ENCODE results near the gene UBALD2.
"Not testable (repeated sequence)": the region's sequence is repeated elsewhere in the genome, so short reads cannot be mapped to it uniquely, and the experiment has no call there.

Gene UBALD2

DNA sequence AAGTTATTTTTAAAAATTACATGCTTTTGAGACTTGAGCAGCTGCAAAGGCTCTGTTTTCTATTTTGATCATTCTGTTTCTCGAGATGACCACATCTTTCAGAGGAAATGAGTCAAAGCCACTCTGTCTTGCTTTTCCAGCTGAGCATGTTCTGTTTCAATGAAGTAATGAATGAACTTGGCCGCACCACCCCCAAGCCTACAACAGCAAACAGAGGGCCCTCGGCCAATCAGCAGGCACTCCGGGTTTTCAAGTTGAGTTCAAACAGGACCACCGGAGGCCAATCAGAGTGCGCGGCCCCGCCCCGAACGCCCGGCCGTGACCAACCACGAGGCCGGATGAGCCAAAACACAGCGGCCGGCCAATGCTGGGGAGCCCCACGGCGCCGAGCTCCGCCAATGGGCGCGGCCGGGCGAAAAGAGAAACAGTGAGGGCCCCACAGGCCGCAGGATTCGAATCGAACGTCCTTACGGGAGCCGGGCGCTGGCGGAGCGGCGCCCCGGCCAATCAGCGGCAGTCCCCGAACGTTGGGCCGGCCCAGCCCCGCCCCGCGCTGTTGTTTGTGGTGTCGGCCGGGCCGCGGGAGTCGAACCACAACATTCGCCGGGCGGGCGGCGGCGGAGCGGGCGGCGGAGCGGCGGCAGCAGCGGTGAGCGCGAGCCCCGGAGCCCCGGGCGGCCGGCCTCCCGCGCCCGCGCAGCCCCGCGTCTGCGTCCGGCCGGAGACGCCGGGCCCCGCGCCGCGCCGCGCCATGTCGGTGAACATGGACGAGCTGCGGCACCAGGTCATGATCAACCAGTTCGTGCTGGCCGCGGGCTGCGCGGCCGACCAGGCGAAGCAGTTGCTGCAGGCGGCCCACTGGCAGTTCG, at the start of gene UBALD2:
TSS of gene UBALD2 (plus strand) at position 594 of the 869 bp plus-strand sequence. CDS start at position 752, 158 bp downstream.
- peak; percentile 94 for DNase-seq

DNA sequence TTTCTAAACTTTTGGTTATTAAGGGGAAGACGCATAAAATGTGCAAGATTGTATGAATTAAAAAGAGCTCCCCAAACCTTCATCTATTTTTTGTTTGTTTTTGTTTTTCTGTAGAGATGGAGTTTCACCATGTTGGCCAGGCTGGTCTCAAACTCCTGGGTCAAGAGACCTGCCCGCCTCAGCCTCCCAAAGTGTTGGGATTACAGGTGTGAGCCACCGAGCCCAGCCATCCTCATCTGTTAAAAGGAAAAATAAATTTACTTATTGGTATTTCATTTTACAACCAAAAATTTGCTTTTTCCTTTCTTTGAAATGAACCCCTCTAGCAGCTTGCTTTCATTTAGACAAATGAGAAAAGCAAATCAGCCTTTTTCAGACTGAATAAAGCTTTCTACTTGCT, 48.1 kb upstream of the UBALD2 start:
- DNase-seq = no peak

DNA sequence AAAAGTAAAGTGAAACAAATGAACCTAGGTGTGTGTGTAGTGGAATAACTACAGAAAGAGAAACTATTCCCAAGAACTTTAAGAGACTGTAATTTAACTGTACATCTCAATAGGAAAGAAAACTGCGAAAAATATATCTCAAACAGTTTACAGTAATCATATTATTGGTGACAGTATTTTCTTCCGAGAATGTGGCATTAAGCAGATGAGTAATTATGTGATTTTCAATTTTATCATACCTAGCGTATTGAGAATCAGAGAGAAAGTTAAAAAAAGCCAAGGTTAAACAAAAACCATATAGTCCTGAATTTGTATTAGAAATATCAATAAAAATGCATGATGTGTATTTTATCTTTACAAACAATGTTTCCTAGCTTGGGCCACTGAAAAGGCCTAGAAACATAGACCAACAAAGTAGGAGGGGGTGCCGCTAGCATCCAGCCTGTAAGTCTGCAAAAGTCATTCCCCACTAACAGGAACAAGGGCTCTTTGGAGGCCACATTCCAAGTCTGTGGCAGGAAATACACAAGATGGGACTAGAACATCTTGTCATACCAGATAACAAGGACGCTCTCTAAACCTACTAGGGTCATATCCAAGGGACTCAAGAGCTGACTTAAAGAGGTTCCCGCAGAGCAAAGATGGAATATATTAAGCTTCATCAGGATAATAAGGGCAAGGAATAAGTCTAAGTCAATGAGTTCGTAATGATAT, 45.3 kb upstream of the UBALD2 start:
- no peak for DNase-seq

- DNase-seq = no peak
Observed at GRCh38 chr17:76223802-76224201, 41.3 kb upstream of the UBALD2 start.

- not testable (repeated sequence) for DNase-seq
Observed at GRCh38 chr17:76225373-76226086, 39.6 kb upstream of the UBALD2 start.

- DNase-seq = not testable (repeated sequence)
Observed at GRCh38 chr17:76226749-76227148, 38.4 kb upstream of the UBALD2 start.

DNA sequence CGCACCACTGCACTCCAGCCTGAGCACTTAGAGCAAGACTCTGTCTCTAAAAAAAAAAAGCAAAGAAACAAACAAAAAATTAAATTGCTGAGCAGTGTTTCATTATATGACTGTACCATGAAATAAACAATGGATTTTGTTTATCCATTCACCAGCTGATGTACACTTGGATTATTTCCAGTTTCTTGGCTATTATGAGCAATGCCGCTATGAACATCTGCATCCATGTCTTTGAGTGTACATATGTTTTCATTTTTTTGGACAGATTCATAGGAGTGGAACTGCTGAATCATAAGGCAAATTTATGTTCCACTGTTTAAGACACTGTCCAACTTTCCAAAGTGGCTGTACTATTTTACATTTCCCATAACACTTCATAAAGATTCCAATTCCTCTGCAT, 32.8 kb upstream of the UBALD2 start:
- no peak for DNase-seq

GRCh38 chr17:76233588-76234353, 31.4 kb upstream of the UBALD2 start:
- DNase-seq = no peak

DNA sequence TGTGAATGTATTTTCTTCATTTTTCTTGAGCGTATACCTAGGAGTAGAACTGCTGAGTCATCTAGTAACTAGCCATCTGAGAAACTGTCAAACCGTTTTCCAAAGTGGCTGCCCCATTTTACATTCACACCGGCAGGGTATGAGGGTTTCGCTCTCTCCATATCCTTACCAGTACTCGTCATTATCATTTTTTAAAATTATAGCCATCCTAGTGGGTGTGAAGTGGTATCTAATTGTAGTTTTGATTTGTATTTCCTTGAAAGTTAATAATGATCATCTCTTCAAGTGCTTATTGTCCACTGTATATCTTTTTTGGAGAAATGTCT, 30.8 kb upstream of the UBALD2 start:
- no peak for DNase-seq

DNA sequence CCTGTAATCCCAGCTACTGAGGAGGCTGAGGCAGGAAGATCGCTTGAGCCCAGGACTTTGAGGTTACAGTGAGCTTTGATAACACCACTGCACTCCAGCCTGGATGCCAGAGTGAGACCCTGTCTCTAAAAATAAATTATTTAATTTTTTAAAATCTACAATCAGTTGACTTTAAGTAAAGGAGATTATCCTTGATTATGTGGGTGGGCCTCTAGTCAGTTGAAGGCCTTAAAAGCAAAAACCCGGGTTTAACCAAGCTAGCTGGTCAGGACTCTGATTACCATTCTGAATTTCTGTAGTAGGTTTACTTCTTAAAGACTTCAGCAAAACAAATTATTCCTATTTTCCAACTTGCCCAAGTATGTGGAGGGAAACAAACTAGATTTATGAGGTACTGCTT, 29.3 kb upstream of the UBALD2 start:
- DNase-seq = no peak

DNA sequence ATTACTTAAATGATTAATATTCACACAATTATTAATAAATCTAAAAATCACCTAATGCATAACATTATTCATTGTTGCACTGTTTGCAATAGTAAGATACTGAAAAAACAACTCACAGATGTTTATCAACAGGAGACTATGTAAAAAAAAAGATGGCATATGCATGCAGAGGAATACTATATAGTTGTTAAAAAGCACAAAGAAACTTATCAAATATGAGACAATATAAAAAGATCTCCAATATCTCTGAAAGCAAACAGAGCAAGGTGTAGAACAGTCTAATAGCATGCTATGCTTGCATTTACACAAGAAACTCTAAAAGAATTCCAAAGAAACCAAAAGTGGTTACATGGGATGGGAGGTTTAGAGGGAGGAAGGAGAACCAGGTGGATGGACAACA, 28.5 kb upstream of the UBALD2 start:
- no peak for DNase-seq

DNA sequence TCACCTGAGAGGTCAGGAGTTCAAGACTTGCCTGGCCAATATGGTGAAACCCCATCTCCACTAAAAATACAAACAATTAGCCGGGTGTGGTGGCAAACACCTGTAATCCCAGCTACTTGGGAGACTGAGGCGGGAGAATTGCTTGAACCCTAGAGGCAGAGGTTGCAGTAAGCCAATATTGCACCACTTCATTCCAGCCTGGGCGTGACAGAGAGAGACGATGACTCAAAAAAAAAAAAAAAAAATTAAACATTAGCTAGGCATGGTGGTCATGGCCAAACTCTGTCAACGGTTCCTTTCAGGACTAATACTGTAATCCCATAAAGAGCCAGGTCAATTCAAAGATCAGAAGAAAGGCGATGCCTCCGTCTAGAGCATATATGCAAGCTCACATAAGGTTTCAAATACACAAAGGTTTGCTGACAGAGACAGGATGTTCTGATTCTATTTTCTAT, 27.3 kb upstream of the UBALD2 start:
- no peak for DNase-seq

GRCh38 chr17:76238847-76239537, 26.2 kb upstream of the UBALD2 start:
- DNase-seq = no peak

- no peak for DNase-seq
Observed at GRCh38 chr17:76239538-76240274, 25.4 kb upstream of the UBALD2 start.

GRCh38 chr17:76240461-76241203, 24.5 kb upstream of the UBALD2 start, which contains the start of gene RNF157:
Gene RNF157, minus strand, starts transcription at chr17:76240493. Its CDS starts 253 bp downstream, at chr17:76240240.
- no peak for DNase-seq

DNA sequence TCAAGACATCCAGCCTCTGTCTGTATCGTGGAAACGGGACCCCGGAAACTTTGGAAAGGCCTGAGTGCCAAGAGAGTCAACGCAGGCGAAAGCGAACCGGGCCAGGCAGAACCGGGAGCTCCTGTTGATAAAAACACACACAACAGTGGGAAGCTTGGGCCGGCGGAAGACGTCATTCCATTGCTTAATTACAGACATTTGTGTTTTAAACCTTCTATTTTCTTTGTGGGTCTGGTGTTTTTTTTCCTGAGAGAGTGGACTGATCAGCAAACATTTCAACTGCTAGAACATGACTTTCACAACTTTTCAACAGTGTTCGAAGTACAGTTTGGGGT, 24.0 kb upstream of the UBALD2 start:
- DNase-seq = no peak

DNA sequence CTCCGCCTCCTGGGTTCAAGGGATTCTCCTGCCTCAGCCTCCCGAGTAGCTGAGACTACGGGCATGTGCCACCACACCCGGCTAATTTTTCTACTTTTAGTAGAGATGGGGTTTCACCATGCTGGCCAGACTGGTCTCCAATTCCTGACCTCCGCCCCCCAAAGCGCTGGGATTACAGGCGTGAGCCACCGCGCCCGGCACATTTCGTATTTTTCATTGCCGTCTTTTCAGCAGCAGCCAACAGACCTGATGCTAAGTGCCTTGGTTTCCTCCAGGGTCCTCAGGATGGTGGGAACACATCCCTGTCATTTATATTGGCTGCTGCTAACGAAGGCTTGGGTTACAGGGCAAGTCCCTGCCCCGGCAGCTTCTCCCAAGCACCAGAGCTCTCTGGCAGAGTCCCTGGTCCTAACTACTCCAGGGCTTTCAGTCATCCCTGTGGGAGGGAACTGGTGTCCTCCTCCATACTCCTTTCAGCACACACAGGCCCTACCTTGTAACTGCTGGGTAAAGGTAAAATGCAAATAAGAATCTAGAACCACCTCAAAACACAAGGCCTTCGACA, 23.4 kb upstream of the UBALD2 start:
- DNase-seq = no peak

GRCh38 chr17:76243826-76244679, 21.1 kb upstream of the UBALD2 start:
- no peak for DNase-seq

DNA sequence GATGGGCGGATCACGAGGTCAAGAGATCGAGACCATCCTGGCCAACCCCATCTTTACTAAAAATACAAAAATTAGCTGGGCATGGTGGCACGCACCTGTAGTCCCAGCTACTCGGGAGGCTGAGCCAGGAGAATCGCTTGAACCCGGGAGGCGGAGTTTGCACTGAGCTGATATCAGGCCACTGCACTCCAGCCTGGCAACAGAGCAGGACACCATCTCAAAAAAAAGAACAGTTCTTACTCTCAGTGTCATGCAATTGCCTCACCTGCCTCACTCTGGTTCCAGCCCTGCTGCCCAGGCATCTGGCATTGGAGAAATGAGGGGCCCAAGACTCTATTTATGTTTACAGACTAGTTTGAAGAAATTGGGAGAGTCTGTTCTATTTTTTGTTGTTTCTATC, 20.4 kb upstream of the UBALD2 start:
- DNase-seq = not testable (repeated sequence)
